ENCODE results near the gene PIGT. TPM values are rescaled to one million over a fixed set of nuclear protein-coding genes. Genes with fewer than 3 reads are reported as not detected.

Gene PIGT
- total and polyA plus RNA-seq, 2 of the 13 experiments (the other 11 are each of a cell fraction or from before 2014, with no cell fraction given): 65.9 to 74.1 TPM

GRCh38 chr20:45450097-45450818 lies 34.3 kb downstream of the PIGT start (continued):
- TF ChIP-seq ZNF280B (CRISPR knock-in tag; IDR thresholded peaks at IDR 0.05; ENCODE audit: borderline replicate concordance) (no peak), ZNF282 (IDR thresholded peaks at IDR 0.05; ENCODE audit: partially characterized antibody) (no peak), ZNF274 (CRISPR knock-in tag; IDR thresholded peaks at IDR 0.05) (no peak), ZNF335 (CRISPR knock-in tag; IDR thresholded peaks at IDR 0.05) (no peak), ZNF33B (CRISPR knock-in tag; IDR thresholded peaks at IDR 0.05) (no peak), IKZF4 (CRISPR knock-in tag; IDR thresholded peaks at IDR 0.05; ENCODE audit: borderline replicate concordance, low read depth, not compliant biosample characterization) (no peak), PAF1 (CRISPR knock-in tag; IDR thresholded peaks at IDR 0.05) (no peak), ZKSCAN8 (CRISPR knock-in tag; IDR thresholded peaks at IDR 0.05; ENCODE audit: borderline replicate concordance) (no peak), MEIS1 (CRISPR knock-in tag; IDR thresholded peaks at IDR 0.05; ENCODE audit: borderline replicate concordance) (no peak), ZNF891 (CRISPR knock-in tag; IDR thresholded peaks at IDR 0.05) (no peak), SALL1 (CRISPR knock-in tag; IDR thresholded peaks at IDR 0.05) (no peak), RBAK (CRISPR knock-in tag; IDR thresholded peaks at IDR 0.05) (no peak), ZNF383 (CRISPR knock-in tag; IDR thresholded peaks at IDR 0.05; ENCODE audit: borderline replicate concordance) (no peak), ZNF629 (CRISPR knock-in tag; conservative IDR thresholded peaks at IDR 0.05) (no peak), SIN3B (IDR thresholded peaks at IDR 0.05; ENCODE audit: low read length) (no peak), ZBTB49 (CRISPR knock-in tag; IDR thresholded peaks at IDR 0.05; ENCODE audit: borderline replicate concordance) (no peak), ZSCAN29 (CRISPR knock-in tag; conservative IDR thresholded peaks at IDR 0.05) (no peak), MXD4 (CRISPR knock-in tag; IDR thresholded peaks at IDR 0.05) (peak; percentile 38; the same call in 1 of the 2 replicates), NONO (IDR thresholded peaks at IDR 0.05) (no peak), NONO (CRISPR knock-in tag; conservative IDR thresholded peaks at IDR 0.05) (no peak)
- TF ChIP-seq, protein P1, sequence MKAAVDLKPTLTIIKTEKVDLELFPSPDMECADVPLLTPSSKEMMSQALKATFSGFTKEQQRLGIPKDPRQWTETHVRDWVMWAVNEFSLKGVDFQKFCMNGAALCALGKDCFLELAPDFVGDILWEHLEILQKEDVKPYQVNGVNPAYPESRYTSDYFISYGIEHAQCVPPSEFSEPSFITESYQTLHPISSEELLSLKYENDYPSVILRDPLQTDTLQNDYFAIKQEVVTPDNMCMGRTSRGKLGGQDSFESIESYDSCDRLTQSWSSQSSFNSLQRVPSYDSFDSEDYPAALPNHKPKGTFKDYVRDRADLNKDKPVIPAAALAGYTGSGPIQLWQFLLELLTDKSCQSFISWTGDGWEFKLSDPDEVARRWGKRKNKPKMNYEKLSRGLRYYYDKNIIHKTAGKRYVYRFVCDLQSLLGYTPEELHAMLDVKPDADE (CRISPR knock-in tag; IDR thresholded peaks at IDR 0.05): no peak
- TF ChIP-seq, protein P2, sequence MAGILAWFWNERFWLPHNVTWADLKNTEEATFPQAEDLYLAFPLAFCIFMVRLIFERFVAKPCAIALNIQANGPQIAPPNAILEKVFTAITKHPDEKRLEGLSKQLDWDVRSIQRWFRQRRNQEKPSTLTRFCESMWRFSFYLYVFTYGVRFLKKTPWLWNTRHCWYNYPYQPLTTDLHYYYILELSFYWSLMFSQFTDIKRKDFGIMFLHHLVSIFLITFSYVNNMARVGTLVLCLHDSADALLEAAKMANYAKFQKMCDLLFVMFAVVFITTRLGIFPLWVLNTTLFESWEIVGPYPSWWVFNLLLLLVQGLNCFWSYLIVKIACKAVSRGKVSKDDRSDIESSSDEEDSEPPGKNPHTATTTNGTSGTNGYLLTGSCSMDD (CRISPR knock-in tag; IDR thresholded peaks at IDR 0.05): no peak
- TF ChIP-seq, protein P3, sequence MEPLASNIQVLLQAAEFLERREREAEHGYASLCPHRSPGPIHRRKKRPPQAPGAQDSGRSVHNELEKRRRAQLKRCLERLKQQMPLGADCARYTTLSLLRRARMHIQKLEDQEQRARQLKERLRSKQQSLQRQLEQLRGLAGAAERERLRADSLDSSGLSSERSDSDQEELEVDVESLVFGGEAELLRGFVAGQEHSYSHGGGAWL (CRISPR knock-in tag; IDR thresholded peaks at IDR 0.05): no peak

Measured in HepG2 (cell line).